Liver (tissue), 3 donors: ENCODE results near the gene ABHD3.

ENCODE experiments used
- ATF3 ChIP-seq: IDR thresholded peaks from 2 replicates; pipeline ENCODE4 v1.6.1; 2016; ENCODE audit warnings: antibody characterized with exemption
- CTCF ChIP-seq: fragments of 150-350 bp; IDR thresholded peaks from 2 replicates; pipeline ENCODE4 v1.5.1; 2017; ENCODE audit warnings: improper control_type of control experiment, low read depth, low read length; ENCODE audit not compliant: missing input control
- EGR1 ChIP-seq, 2 donors: IDR thresholded peaks; 2 replicates each; pipeline ENCODE4 v1.6.1; 2016 to 2018; ENCODE audit warnings: antibody characterized with exemption in 2 of 2, low read depth in 2 of 2
- FOXA1 ChIP-seq: IDR thresholded peaks from 2 replicates; pipeline ENCODE4 v1.6.1; 2016; ENCODE audit warnings: antibody characterized with exemption
- FOXA2 ChIP-seq: IDR thresholded peaks from 2 replicates; pipeline ENCODE4 v1.6.1; 2016; ENCODE audit warnings: antibody characterized with exemption
- GABPA ChIP-seq, 2 donors: IDR thresholded peaks in 1 of 2; conservative IDR thresholded peaks in 1 of 2; 2 replicates each; pipeline ENCODE4 v1.6.1; 2016; ENCODE audit warnings: antibody characterized with exemption in 2 of 2, mild to moderate bottlenecking in 1 of 2, moderate library complexity in 1 of 2
- HNF4A ChIP-seq, 2 donors: conservative IDR thresholded peaks; 2 replicates each; pipeline ENCODE4 v1.6.1; 2016; ENCODE audit warnings: antibody characterized with exemption in 2 of 2, mild to moderate bottlenecking in 2 of 2
- MAX ChIP-seq: IDR thresholded peaks from 2 replicates; pipeline ENCODE4 v1.6.1; 2016; ENCODE audit warnings: antibody characterized with exemption
- RAD21 ChIP-seq, 2 donors: IDR thresholded peaks; 2 replicates each; pipeline ENCODE4 v1.6.1; 2016; ENCODE audit warnings: antibody characterized with exemption in 2 of 2, mild to moderate bottlenecking in 2 of 2
- REST ChIP-seq: IDR thresholded peaks from 2 replicates; pipeline ENCODE4 v1.6.1; 2016; ENCODE audit warnings: antibody characterized with exemption, mild to moderate bottlenecking
- RXRA ChIP-seq, 2 donors: IDR thresholded peaks; 2 replicates each; pipeline ENCODE4 v1.6.1; 2017 to 2018; ENCODE audit warnings: antibody characterized with exemption in 2 of 2, mild to moderate bottlenecking in 1 of 2
- TAF1 ChIP-seq: conservative IDR thresholded peaks from 2 replicates; pipeline ENCODE4 v1.6.1; 2016; ENCODE audit warnings: antibody characterized with exemption, mild to moderate bottlenecking
- YY1 ChIP-seq: IDR thresholded peaks from 2 replicates; pipeline ENCODE4 v1.6.1; 2016; ENCODE audit warnings: antibody characterized with exemption, mild to moderate bottlenecking
- donor health status: healthy.
- donor health status: healthy.

GRCh38 chr18:21680161-21680560, 24.4 kb downstream of the ABHD3 start:
- TF ChIP-seq MAX, result no peak
- no peak for TF ChIP-seq CTCF
- TF ChIP-seq EGR1 (IDR thresholded peaks at IDR 0.05; ENCODE audit: low read depth in 2 of 2), result no peak
- TF ChIP-seq RAD21 (IDR thresholded peaks at IDR 0.05), result no peak
- TF ChIP-seq ATF3, result no peak
- no peak for TF ChIP-seq REST
- TF ChIP-seq YY1, result no peak
- no peak for TF ChIP-seq FOXA2
- no peak for TF ChIP-seq RXRA (IDR thresholded peaks at IDR 0.05)
- TF ChIP-seq TAF1, result no peak
- TF ChIP-seq HNF4A (conservative IDR thresholded peaks at IDR 0.05), result no peak
- TF ChIP-seq GABPA (IDR thresholded peaks at IDR 0.05 in 1 of 2, conservative IDR thresholded peaks at IDR 0.05 in 1 of 2), result no peak
- TF ChIP-seq FOXA1, result no peak
